Kidney (tissue), 14 donors: ENCODE results near the gene ATAT1. TPM values are rescaled to one million over a fixed set of nuclear protein-coding genes. Genes with fewer than 3 reads are reported as not detected.
A peak's percentile ranks its signal among the peaks of the same experiment; 100 is the strongest.

Experiments
- DNase-seq, 5 donors: peaks; one replicate each; pipeline ENCODE4 v3.0.0-alpha.2; 2013 to 2020
- FAIRE-seq: peaks from 2 replicates; lab custom pipeline; 2012; peaks lifted over from hg19 to GRCh38; lab: Jason Lieb, UNC
- H3K27ac ChIP-seq, 2 donors: one replicate each; pipeline ENCODE4 v1.7.0; 2013; ENCODE audit warnings: low read depth in 2 of 2, low read length in 2 of 2, inconsistent platforms in 1 of 2
- H3K27me3 ChIP-seq: one replicate; pipeline ENCODE4 v1.7.1; 2013; ENCODE audit warnings: low read length, inconsistent platforms; ENCODE audit not compliant: control insufficient read depth, insufficient read depth
- H3K36me3 ChIP-seq, 3 donors: one replicate each; pipeline versions ENCODE4 v1.7.0 to v1.7.1; 2013; ENCODE audit warnings: low read length in 3 of 3, control low read depth in 1 of 3, inconsistent platforms in 1 of 3; ENCODE audit not compliant: insufficient read depth in 3 of 3, control insufficient read depth in 2 of 3
- H3K4me1 ChIP-seq, 3 donors: one replicate each; pipeline versions ENCODE4 v1.7.0 to v1.7.1; 2013; ENCODE audit warnings: low read length in 3 of 3, inconsistent platforms in 1 of 3, low read depth in 1 of 3; ENCODE audit not compliant: control insufficient read depth in 2 of 3, insufficient read depth in 2 of 3
- H3K4me3 ChIP-seq, 3 donors: one replicate each; pipeline versions ENCODE4 v1.7.0 to v1.8.1; 2013; ENCODE audit warnings: low read length in 3 of 3, control low read depth in 1 of 3, inconsistent platforms in 1 of 3
- H3K9ac ChIP-seq, 3 donors: one replicate each; pipeline versions ENCODE4 v1.7.0 to v1.7.1; 2013; ENCODE audit warnings: low read length in 3 of 3, control low read depth in 1 of 3, inconsistent platforms in 1 of 3
- H3K9me3 ChIP-seq, 3 donors: one replicate each; pipeline versions ENCODE4 v1.7.0 to v1.7.1; 2013; ENCODE audit warnings: low read length in 3 of 3, control low read depth in 1 of 3, inconsistent platforms in 1 of 3; ENCODE audit not compliant: control insufficient read depth in 2 of 3, insufficient read depth in 1 of 3
- intact Hi-C: fragments of 100-400 bp; cut with DNase I; formaldehyde crosslinking; loops from one replicate; pipeline ENCODE4 v1.11.1; 2022
- polyA plus RNA-seq: library from polyadenylated mRNA; stranded (reverse); fragments of 350-450 nt; fragmentation: Illumina TruSeq; extraction: RNeasy Lipid Tissue Mini Kit (QIAGEN cat#74804); gene quantifications from one replicate; pipeline ENCODE4 v1.2.3, GENCODE V29; 2014; ENCODE audit warnings: low read depth, low replicate concordance; ENCODE audit not compliant: insufficient read depth
- total RNA-seq: library from RNA; stranded (reverse); fragmentation: NEBNext Ultra II Directional; extraction: Animal tissue kit (Norgen Biotek cat#: 25700); gene quantifications from one replicate; pipeline ENCODE4 v1.2.1, GENCODE V29; 2021
- TF ChIP-seq, protein P1 (sequence below): IDR thresholded peaks from 3 replicates; pipeline ENCODE4 v1.5.1; 2012; ENCODE audit warnings: mild to moderate bottlenecking, moderate library complexity, borderline replicate concordance; ENCODE audit not compliant: insufficient read depth; ENCODE audit errors: extremely low read depth
- donor health status: control.
- donor health status: control.
- donor health status: control.
- donor health status: control.
- donor health status: control.
- donor health status: DM: yes; HTN: yes; CAD: no.
- donor health status: Normal renal cell carcinoma (clear cell type).

The ATAT1 gene
- total and polyA plus RNA-seq, 2 donors from 2014 or later, result 10.4 to 12.4 TPM

GRCh38 chr6:30678964-30679726 is 52.5 kb downstream of the ATAT1 start:
- TF ChIP-seq, protein P1, sequence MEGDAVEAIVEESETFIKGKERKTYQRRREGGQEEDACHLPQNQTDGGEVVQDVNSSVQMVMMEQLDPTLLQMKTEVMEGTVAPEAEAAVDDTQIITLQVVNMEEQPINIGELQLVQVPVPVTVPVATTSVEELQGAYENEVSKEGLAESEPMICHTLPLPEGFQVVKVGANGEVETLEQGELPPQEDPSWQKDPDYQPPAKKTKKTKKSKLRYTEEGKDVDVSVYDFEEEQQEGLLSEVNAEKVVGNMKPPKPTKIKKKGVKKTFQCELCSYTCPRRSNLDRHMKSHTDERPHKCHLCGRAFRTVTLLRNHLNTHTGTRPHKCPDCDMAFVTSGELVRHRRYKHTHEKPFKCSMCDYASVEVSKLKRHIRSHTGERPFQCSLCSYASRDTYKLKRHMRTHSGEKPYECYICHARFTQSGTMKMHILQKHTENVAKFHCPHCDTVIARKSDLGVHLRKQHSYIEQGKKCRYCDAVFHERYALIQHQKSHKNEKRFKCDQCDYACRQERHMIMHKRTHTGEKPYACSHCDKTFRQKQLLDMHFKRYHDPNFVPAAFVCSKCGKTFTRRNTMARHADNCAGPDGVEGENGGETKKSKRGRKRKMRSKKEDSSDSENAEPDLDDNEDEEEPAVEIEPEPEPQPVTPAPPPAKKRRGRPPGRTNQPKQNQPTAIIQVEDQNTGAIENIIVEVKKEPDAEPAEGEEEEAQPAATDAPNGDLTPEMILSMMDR, result peak; percentile 100
- Histone ChIP-seq H3K4me1 (peaks cover 0 to 15% (median 7%) of the 10 kb centered on the region in 3 donors), H3K27ac (no peak overlapping the region), H3K9me3 (no peaks in the 10 kb centered on the region), H3K4me3 (peak overlapping the region in 1 of 3 donors; percentile 17), H3K9ac (peak overlapping the region in 1 of 3 donors; percentile 22), H3K36me3 (peaks cover 0 to 6% (median 5%) of the 10 kb centered on the region in 3 donors), H3K27me3 (no peaks in the 10 kb centered on the region)
- FAIRE-seq, result no peak
- intact Hi-C loops, result loop anchor here (5.0 kb wide), 1 partner anchor 53 kb away; no protein-coding TSS in a partner anchor
- DNase-seq, result peak; percentile 89 to 95 (median 92)

- TF ChIP-seq, protein P1, result no peak
- Histone ChIP-seq H3K9me3 (no peaks in the 10 kb centered on the region), H3K4me3 (peak overlapping the region in 1 of 3 donors; percentile 17), H3K27ac (peak overlapping the region in 1 of 2 donors; percentile 24), H3K27me3 (no peaks in the 10 kb centered on the region), H3K4me1 (peaks cover 0 to 15% (median 7%) of the 10 kb centered on the region in 3 donors), H3K9ac (peak overlapping the region in 1 of 3 donors; percentile 22), H3K36me3 (peaks cover 0 to 6% (median 5%) of the 10 kb centered on the region in 3 donors)
- DNase-seq (peak in 1 of 5 donors; percentile 35), FAIRE-seq (no peak)
- intact Hi-C loops, result loop anchor here (5.0 kb wide), 2 partner anchors 42 to 52 kb away; partner anchors contain the start of gene TUBB
Observed at GRCh38 chr6:30679765-30680535, 53.3 kb downstream of the ATAT1 start.

- intact Hi-C loops, result loop anchor here (5.0 kb wide), 1 partner anchor 41 kb away; the partner anchor contains the start of gene TUBB
- Histone ChIP-seq H3K4me1 (peaks cover 0 to 19% (median 7%) of the 10 kb centered on the region in 3 donors), H3K9me3 (no peaks in the 10 kb centered on the region), H3K36me3 (peaks cover 0 to 5% (median 3%) of the 10 kb centered on the region in 3 donors), H3K27me3 (no peaks in the 10 kb centered on the region), H3K4me3 (peak overlapping the region in 2 of 3 donors; percentile 43 to 77), H3K27ac (peak overlapping the region; percentile 79 to 98), H3K9ac (peak overlapping the region in 1 of 3 donors; percentile 80)
- no peak for FAIRE-seq
- TF ChIP-seq, protein P1, result no peak
- peak in 1 of 5 donors; percentile 18 for DNase-seq
Observed at GRCh38 chr6:30681766-30682142, 55.1 kb downstream of the ATAT1 start.
